HG03139 (cell line): ENCODE measurements around the gene CPLX1.

Experiments used
- ATAC-seq: cut with Tn5 transposase; IDR thresholded peaks from one replicate; pipeline ENCODE4 v1.9.1; 2021; ENCODE audit not compliant: unreplicated experiment

The CPLX1 gene

GRCh38 chr4:856225-856901 lies 30.4 kb upstream of the CPLX1 start:
- no peak for ATAC-seq

- ATAC-seq, result no peak
Observed at GRCh38 chr4:855880-856224, 29.9 kb upstream of the CPLX1 start.

GRCh38 chr4:854356-854755 lies 28.4 kb upstream of the CPLX1 start:
- ATAC-seq, result no peak

- ATAC-seq, result no peak
Observed at GRCh38 chr4:853416-853781, 27.5 kb upstream of the CPLX1 start.

DNA sequence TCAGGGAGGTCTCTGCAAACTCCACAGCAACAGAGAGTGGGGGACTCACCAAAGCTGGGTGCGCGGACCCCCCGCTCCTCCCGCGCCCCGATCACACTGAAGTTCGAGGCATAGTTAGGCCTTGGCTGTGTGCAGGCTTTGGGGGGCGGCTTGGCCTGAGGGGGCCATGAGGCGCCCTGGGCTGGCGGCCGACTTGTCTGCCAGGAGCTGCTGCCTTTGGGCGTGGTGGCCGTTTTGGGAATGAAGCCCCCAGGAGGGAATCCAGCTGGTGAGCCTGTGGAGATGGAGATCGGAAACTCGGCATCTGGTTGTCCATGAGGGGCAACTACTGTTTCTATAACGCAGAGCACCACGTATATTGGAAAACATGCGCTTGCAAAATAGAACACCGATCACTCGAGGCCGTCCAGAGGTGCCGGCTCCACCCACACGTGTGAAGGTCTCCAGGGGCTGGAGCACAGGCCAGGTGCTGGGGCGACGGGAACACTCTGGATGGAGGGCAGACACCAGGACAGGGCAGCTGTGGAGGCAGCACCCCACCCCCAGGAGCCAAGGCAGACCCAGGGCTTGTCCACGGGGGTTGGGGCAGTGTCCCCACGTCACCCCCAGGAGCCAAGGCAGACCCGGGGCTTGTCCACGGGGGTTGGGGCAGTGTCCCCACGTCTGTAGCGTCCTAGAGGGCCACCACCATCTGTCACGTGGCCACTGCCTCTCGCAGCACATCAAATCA lies 25.9 kb upstream of the CPLX1 start:
- ATAC-seq, result no peak

DNA sequence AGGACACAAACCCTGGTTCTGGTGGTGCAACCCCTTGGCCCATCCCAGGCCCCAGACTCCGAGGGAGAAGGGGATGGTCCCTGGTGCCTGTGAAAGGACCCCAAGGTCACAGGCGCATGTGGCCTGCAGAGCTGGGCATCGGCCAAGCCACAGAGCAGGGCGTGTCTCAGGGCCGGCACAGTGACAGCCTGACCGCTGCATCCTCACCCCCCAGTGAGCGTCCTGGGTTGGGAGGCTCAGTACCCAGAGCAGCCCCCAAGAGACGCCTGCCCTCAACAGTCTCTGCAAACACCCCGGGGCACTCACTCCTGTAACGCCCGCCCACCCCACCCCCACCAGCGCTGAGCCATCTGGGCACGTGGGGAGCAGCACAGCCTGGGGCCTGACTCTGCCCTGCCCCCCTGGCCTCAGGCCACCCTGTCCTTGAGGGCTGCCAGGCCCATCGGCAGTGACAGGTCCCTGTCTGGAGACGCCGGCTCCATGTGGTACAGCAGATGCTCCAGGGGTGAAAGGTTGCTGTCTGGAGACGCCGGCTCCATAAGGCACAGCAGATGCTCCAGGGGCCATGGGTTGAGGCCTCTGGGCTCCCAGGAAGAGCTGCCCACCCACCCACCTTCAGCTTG lies 24.5 kb upstream of the CPLX1 start:
- no peak for ATAC-seq

GRCh38 chr4:849478-850175 lies 23.7 kb upstream of the CPLX1 start:
- ATAC-seq, result no peak

DNA sequence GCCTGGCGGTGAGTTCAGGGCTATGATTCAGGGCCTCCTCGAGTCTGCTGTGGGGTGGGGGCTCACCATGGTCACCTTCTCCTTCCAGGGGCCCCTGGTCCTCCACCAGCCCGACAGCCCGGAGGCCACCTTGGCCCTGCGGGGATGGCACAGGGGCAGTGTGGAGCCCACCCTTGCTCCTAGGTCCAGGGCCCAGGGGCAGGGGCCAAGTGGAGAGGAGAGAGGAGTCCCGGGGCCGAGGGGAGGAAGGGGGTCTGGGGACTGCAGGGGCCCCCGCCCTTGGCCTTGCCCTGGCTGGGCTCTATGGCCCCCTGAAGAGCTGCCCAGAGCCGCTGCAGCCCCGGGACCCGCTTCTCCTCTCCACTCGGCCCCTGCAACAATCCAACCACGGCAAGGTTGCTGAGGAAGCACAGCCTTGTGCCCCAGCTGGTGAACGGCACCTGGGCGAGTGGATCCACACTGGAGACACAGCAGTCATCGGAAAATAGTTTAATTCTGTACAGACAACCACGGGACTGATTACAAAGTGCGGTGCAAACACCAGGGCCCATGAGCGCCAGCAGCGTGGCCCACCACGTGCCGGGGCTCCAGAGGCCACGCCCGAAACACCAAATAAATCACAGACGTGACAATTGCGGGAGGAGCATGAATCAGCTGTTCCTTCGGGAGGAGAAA lies 23.0 kb upstream of the CPLX1 start:
- no peak for ATAC-seq

DNA sequence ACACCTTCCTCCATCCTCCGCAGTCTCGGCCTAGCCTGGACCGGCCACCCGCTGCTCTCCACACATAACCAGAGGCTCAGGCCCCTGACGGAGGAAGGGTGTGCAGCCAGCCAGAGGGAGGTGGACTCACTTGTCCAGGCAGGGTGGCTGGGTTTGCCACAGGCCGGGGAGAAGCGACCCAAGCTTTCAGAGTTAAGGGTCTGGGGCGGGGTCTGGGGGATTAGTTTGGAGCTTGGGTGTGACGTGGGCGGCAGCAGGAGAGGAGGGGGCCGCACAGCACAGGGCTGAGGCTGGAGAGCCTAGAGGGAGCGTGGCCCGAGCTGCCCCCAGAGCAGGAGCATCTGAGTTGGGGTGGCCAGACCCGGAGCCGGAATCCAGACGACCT lies 22.4 kb upstream of the CPLX1 start:
- no peak for ATAC-seq

- ATAC-seq, result no peak
Observed at GRCh38 chr4:845836-846251, 19.9 kb upstream of the CPLX1 start.

GRCh38 chr4:845233-845835 lies 19.4 kb upstream of the CPLX1 start:
- ATAC-seq, result no peak

DNA sequence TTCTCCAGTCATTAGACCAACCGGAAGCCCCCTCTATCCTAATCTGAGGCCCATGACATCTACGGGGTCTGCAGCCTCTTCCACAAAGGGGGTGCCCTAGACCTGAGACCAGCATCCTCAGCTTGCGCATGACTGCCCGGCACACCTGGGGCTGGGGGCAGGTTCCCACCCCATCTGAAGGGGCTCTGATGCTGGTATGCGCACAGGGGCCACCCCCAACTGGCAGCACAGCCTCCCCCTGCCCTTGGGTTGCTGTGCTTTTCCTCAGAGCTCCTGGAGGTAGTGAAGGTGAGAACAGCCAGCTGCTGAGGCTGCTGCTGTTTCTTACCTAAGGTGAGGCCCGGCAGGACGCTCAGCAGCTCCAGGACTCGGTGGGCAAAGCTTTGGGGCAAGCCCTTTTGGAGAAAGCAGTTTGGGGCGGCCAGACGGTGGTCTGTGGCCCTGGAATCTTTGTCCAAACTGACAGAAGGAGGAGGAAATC lies 18.9 kb upstream of the CPLX1 start:
- no peak for ATAC-seq

- ATAC-seq, result no peak
Observed at GRCh38 chr4:839675-840443, 13.9 kb upstream of the CPLX1 start.

GRCh38 chr4:837772-838171 lies 11.8 kb upstream of the CPLX1 start:
- ATAC-seq, result no peak

- ATAC-seq, result no peak
Observed at GRCh38 chr4:836750-837301, 10.9 kb upstream of the CPLX1 start.

DNA sequence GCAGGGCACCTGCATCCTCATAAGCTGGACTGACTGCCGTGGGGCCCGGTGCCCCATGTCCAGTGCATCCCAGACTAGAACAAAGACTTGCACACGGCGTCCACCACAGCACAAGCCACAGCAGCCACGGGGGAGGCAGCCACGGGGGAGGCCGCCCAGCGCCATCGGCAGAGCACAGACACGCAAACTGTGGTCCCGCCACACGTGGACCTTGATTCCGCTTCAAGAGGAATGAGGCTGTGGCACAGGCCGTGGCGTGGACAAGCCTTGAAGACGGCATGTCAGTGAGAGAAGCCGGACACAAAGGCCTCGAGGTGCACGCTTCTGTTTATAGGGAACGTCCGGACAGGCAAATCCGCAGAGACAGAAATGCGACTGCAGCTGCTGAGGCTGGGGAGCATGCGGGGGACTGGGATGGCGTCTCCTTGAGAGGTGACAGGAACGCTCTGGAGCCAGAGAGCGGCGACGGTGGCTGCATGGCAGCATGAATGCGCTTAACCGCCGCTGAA lies 10.1 kb upstream of the CPLX1 start:
- no peak for ATAC-seq

- ATAC-seq, result no peak
Observed at GRCh38 chr4:835148-836002, 9.4 kb upstream of the CPLX1 start.

- ATAC-seq, result no peak
Observed at GRCh38 chr4:834368-835147, 8.6 kb upstream of the CPLX1 start.
